ENCODE data around the gene GRM7. TPM values are rescaled to one million over a fixed set of nuclear protein-coding genes. Genes with fewer than 3 reads are reported as not detected.

GRM7 gene
- polyA plus RNA-seq, 1 donor = 3.3 TPM

DNA sequence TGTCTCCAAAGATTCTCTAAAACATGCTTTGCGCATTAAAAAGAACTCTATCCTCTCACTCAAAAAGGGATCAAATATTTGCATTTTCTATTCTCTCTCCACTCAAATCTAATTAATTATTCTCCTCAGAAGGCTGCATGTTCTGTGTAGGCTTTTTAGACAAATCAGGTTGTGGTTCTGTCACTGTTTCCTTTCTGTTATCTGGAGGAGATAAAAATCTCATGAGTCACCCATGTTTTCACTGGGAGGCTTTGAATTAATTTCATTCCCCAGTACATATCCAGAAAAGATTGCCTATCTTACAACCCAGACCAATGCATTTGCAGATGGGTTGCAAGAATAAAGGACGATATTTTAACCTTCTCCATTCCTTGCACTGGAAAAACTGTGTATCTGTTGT lies 446.5 kb downstream of the GRM7 start:
- DNase-seq = no peak

DNA sequence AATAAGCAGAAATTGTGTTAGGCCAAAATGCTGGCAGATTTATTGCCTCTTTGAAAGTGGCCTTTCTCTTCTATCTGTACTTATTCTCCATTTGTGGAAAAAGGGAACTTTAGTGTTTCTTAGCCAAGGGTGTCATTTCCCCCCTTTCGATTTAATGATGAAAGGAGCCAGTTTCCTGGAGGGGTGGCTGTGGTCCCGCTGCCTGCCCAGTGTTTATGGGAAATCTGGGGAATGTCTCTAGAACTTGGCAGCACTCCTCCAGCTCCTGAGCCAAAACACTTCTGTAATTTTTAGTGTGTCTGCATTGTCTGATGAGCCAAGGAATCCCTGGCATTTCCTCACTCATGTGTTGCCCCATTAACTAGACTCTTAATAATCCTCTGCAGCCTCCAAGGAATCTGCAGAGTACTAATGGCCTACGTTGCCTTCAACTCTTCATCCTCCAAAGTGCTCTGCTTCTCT lies 448.8 kb downstream of the GRM7 start:
- DNase-seq = peak; percentile 12

DNA sequence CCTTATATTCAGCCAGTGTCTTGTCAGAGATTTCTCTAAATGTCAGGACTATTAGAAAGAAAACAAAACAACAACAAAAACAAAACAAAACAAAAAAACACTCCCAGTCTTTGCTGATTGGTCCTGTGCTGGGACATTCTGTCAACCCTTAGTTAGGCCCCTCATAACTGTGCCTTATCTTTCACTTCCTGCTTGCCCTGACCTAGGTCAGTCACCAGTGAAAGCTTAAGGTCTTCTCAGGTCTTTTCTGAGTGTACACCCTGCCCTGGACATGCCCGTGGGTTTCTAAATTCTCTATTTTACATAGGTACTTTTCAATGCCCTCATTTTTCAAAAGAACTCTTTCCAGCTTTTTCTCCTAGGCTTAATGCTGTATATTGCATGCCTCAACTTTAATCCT lies 454.1 kb downstream of the GRM7 start:
- DNase-seq = no peak

DNA sequence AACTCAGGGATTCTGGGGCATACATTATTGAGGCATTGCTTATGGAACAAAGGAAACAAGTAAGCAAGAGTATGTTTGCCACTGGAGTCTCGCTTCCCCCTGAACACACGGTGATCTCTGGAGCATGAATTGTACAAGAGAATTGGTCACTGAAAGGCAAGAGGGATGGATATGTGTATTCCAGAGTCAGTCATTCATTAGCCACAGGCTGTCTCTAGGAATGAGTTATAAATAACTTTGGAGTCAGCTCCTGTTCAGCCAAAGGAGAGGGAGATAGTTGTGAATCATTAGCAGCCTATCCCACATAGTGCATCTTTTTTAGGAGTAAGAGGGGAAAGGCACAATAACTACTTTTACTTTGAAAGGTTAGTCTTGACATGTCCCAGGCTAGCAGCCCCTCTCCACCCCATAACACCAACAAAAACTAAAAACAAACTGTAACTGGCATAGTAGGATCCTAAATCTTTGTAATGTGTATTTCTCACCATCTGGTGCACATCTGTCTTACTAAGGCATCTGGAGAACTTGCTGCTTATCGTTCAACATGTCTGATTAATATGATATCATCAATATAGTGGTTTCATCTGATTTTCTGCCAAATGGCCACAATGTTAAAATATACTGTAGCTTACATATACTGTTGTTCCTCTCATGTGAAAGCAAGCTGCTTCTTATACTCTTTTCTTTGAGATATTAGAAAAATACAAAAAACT lies 462.2 kb downstream of the GRM7 start:
- DNase-seq = no peak

DNA sequence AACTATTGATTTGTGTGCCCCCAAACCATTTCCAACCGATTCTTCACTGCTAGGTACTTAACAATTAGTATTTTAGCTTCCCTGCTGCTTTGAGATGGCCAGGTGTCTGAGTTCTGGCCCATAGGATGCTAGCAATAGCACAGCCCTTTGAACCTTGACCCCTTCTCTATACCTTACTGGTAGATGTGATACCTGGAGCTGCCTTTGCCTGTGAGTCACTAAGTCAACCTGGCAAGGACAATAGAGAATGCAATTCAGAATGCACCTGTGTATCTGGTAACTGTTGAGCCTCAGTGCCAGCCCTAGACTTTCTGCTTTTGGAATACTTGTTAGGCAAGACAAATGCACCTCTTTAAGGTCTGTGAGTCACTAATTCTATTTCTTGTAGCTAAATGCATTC lies 467.4 kb downstream of the GRM7 start:
- DNase-seq = no peak

DNA sequence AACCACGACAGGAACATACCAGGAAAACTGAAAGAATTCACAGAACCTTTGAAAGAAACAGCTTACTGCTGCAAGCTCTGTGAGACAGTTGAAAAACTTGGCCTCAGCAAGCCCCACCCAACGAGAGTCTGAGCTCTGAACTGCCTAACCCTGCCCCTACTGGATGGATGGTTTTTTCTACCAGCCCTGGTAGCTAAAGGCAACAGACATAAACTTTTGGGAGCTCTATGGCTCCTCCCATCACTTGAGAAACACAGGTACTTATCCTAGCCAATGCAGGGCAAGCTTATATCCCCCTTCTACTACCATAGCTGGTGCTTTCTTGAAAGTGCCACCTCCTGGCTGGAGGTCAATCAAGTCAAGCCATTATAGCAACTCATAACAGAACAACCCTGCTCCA lies 471.8 kb downstream of the GRM7 start:
- DNase-seq = no peak

DNA sequence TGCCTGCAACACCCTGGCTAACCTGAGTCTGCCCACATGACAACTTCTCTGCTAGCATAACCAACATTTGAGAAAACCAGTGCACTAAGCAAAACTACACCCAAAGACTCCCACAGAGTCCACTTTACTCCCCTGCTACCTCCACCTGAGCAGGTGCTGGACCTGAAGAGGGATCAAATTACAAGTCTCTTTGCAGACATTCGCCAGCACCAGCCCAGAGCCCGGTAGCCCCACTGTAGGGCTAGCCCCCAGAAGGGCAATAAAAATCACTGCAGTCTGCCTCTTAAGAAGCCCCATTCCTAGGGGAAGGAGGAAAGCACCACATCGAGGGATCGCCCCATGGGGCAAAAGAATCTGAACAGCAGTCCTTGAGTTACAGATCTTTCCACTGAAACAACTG lies 472.2 kb downstream of the GRM7 start:
- no peak for DNase-seq

DNA sequence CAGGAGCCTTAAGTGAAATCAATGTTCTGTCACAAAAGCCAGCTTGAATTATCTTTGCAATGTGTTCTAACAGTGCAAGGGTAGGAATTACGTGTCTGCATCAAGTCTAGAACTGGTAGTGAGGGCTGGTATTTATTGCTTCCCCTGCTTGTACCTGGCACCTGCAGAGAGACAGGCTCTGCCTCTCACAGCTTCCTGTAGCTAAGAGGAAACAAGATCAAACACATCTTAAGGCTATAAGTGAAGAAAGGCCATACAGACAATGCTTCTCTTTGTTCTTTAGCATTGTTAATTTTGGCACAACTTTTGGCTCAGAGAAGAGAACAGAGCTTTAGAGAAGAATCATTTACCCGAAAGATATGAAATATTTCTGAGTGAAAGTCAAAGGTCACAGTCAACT lies 479.9 kb downstream of the GRM7 start:
- DNase-seq = no peak

DNA sequence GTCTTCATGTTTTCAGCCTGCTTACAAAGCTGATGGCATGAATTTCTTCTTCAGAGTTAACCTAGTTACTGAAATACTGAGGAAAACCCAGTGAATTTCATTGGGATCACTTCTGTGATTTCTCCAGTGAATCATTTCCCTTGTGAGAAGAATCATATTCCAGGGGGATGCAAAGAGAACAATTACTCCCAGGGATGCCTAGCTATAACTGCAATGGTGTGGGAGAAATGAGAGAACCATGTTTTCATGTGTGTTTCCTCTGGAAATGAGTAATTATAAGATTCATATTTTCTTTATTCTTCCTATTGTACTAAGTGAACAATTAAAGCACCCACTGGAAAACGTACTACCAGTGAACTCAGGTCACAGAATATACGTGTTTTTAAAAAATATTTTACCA lies 485.4 kb downstream of the GRM7 start:
- DNase-seq = no peak

DNA sequence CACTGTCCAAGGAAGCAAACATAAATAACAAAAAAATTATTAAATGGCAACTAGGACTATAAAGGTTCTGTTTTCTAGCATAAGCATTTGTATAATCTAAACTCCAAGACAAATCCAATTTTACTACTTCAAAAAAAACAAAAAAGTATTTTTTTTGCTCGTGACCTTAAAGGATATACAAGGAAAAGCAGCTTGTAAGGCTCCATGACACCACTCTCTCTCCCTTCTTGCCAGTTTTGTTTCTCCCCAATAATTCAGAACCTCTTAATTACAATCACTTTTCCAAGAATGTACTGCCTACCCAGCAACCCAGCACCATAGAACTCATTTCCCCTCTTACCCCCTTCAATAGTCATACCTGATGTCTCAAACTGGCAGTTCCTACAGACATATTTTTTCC lies 496.2 kb downstream of the GRM7 start:
- no peak for DNase-seq

DNA sequence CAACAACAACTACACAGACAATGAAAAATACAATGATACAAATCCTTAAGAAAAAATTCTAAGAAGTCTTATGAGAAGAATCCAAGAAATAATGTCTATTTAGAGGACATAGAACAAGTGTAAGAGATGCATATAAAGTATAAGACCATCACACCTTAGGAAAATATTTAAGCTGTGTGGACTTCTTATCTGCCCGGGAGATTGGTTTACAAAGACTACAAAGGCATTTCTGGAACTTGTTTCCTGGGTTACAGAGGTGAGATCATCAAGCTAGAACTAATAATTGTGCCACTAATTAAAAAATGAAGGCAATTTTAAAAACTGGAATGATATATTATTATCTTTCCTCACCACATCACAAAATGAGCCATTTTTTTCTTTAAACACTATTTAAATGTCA lies 507.1 kb downstream of the GRM7 start:
- DNase-seq = no peak

DNA sequence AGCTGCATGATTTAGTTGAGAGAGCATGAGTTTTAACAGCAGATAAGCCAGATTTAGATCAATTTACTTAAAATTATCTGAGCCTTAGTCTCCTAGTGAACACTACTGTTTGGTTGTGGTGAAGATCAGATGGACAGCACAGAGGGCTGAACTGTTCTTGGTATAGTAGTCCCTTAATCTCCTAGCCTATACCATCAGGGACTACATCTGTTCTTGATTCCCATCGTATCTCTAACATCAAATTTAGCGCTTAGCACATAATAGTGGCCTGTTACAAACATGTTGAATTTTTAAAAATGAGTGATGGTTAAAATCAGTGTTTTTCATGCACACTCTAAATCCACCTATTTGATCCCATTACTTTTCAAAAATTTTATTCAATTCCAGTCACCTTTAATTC lies 507.7 kb downstream of the GRM7 start:
- no peak for DNase-seq

DNA sequence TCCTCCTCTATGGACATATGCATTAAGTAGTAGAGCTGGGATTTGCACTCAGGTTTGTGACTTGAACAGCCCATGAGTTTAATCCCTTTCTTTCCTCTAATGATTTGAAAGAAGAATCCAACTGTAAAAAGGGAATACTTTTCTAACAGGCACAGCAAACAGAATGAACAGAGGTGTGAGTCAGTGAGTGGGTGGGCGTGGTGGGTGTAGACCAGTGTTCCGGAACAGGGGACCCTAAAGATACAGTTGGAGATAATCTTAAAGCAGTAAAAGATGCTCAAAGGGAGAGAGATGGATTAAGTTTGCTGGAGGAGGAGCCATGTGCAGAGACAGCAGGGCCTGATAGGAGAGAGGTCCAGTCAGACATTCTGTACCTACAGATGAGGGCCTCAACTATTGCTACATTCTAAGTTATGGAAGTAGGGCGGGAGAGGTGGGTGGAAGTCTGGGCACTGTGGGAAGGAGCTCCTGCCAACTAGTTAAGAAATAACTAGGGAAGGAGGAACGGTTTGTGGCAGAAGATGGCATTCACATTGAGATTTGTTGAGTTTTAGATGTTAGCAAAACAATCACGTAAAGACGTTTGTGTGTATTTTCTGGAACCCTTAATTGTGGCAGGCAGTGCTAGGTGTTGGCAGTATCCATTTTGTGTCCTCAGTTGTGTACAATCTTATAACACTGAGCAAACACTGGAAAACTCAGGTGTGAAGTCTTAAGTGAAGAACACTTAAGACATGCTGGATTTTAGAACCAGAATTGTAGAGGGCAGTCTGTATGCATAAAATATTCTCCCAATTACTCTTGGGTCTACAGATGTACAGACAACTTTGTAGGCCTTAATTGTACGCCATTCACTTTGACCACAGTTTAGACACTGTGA lies 511.0 kb downstream of the GRM7 start:
- no peak for DNase-seq

DNA sequence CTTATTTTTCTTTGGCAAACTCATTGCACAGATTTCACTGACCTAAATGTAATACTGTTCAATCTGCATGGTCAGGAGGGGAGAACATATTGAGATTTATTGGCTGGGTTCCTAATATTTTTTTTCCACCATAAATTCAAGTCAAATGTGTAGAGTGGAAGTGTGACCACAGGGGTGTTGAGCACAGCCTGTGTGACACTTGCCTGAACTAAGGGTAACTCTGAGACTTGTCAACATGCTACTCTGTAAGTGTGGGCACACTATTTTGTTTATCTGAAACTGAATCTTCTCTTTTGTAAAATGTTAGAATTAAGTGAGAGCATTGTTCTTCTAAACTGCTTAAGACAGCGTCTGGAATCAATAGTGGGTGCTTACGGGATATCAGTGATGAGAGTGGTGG lies 516.2 kb downstream of the GRM7 start:
- no peak for DNase-seq

DNA sequence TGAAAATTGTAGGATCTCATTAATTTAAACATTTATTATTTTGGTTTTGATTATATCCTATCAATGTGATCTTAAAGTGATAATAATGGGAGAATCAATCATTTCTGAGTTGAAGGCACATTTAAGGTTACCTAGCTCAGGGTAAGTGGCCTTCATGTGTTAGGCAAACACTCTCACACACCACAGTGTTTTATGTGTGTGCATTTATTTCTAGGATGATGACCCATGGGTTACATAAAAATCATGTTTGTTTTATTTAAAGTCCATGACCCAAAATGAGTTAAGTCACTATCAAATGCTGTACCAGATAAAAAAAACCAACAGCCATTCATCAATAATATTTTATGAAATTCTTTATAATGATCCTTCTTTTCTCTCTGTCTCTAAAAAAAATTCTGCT lies 520.8 kb downstream of the GRM7 start:
- no peak for DNase-seq

DNA sequence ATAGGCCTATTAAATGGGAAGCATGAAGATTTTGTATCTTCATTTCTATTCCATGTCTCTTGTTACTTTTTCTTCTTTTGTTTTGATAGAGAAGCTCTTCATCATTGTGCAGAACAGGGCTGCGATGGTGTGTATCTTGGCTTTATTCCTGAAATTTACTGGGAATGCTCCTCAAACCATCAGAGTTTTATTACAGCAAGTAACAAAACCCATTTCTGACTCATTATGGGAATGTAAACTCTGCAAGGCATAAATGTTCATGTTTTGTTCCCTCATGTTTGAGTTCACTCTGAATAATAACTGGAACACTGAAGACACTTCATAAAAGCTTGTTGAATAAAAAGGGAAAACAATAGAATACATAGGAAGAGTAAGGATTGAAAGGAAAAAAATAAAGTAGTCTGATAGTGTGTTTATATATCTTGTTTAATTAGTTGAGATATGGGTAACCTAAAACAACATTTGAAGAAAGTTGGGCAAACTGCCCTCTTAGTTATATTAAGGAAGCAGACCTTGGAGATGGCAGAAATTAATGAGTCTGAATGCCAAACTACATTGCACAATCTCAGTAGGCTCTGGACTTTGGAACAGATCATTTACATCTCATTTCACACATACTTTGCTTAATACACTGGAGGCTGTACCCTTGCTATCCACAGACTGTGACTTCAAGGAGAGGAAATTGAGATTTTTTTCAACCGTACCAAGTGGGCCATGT lies 521.5 kb downstream of the GRM7 start:
- DNase-seq = peak; percentile 20

DNA sequence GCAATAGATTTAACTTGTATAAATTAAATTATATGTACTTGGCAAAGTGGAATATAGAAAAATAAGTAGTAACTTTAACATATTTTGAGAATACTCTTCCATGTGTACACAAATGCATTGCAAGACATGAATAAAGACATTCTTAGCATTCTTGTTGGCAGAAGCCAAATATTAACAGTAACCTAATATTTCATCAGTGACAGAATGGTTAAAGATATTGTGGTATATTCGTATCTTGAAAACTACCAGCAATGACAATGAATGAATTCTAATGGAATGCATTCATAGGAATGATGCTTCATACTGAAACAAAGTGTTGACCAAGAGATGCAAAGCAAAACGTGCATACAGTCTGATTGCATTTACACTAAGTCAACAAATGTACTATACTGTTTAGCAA lies 524.7 kb downstream of the GRM7 start:
- no peak for DNase-seq

DNA sequence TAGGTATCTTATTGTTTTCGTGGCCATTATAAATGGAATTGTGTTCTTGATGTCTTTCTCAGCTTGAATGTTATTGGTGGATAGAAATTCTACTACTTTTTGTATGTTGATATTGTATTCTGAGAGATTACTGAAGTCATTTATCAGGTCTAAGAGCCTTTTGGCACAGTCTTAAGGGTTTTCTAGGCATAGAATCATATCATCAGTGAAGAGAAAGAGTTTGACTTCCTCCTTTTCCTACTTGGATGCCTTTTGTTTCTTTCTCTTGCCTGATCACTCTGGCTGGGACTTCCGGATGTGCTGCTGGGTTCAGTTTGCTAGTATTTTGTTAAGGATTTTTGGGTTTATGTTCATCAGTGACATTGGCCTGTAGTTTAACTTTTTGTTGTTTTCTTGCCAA lies 527.1 kb downstream of the GRM7 start:
- DNase-seq = no peak

DNA sequence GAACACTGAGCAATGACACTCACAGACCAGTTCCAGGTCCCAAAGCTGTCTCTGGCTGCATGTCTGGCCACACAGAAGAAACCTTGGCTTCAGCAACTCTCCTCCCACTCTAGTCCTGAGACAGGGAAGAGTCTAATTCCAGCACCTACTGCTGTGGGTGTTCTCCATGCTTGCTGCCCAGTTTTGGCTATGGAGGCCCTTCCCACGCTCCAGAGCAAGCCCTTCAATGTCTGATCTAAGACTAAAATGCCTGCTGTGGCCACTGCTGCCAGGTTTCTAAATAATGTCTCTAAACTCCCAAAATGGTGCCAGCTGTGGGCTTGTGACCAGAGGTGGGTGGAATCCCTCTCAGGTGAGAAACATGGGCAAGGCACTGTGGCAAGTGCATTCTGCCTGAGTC lies 531.3 kb downstream of the GRM7 start:
- DNase-seq = no peak

DNA sequence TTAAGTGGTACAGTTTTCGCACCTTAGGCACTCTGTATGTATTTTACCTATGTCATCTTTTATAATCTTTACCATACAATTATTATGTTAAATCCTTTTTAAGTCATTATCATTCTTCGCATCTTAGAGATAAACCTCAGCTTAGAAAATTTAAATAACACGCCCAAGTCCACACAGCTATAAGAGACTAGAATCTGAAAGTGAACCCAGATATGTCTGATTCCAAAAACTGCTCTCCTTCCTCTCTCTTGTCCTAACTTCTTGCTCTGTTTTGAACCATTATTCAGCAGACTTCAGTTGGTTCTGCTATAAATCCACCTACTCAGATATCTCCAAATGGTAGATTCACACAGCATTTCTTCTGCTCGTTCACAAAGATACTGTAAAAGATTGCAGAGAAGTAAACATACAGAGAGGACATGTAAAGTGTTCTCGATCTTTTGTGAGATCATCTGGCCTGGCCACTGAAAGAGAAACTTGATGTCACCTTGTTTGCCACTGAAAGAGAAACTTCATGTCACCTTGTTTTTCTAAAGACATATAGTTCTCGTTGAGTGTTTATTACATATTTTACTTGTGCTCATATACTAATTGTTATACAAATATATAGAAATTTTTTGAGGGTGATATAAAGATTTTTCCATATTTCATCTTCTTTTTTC lies 533.2 kb downstream of the GRM7 start:
- no peak for DNase-seq

DNA sequence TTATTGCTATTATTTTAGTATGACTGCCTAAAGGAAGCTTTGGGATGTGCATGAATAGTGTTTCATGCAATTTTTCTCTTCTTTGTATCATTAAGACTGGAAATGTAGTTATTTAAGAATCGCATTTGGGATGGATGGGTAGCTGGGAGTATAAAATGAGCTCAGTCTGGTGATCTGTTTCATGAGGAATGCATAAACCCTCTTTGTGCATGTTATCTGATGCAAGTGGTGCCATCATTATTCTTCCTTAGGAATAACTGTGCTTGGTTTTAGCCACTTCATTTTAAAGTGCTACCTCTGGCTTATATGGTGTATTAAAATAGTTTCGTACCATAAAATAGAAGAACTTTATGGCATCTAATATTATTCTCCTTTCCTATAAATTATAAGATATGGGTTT lies 535.6 kb downstream of the GRM7 start:
- DNase-seq = no peak

DNA sequence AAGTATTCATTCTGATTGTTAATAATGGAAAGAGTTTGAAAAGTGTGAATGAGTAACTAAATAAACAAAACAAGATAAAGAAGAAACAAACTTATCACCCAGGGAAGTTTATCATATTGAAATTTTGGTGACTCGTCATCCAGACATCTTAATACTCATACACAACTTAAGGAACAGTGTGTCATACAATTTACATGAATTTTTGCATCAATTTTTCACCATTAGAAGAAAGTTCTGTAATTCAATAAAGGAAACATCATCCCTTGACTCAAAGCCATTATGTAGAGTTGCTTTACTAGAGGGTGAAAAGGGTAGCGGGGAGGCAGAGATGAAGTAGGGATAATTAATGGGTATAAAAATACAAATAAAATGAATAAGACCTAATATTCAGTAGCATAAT lies 536.2 kb downstream of the GRM7 start:
- DNase-seq = no peak

DNA sequence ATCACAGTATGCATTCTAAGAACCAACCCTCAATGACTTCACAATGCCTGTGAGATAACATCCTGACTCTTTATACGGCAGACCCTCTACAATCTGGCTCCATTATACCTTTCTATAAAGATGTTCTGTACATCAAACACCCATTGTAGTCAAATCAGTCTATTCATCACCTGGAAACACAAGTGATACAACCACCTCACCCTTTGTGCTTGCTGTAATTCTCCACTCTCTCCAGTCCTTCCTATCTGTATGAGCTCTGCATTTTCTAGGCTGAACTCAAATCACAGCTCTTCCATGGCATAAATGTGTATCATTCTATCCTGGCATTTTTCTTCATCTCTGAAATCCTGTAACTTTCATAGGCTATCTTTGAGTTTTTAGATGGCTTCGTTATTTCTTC lies 539.4 kb downstream of the GRM7 start:
- no peak for DNase-seq

All from left kidney (tissue), 2 donors.